IMR-90 (cell line): ENCODE measurements around the gene CACNA2D3. TPM values are rescaled to one million over a fixed set of nuclear protein-coding genes. Genes with fewer than 3 reads are reported as not detected.

Experiments
- ATAC-seq: fragments of 200-7000 bp; cut with Tn5 transposase; 2 replicates; pipeline ENCODE4 v1.9.1; 2020; ENCODE audit warnings: low read depth, mild to moderate bottlenecking, moderate library complexity
- BruUV-seq: library from RNA; stranded (reverse); fragments of 400-500 nt; replicated peaks from 2 replicates; lab custom pipeline; 2021; lab: Mats Ljungman, UMichigan
- CTCF ChIA-PET: fragments of 300-600 bp; formaldehyde crosslinking; extraction: SDS; loops from one replicate; lab custom pipeline; 2021; ENCODE audit warnings: antibody characterized with exemption; lab: Yijun Ruan, JAX
- POLR2A ChIA-PET: fragments of 300-600 bp; sonication (Branson Sonifier 250); formaldehyde crosslinking; loops from one replicate; lab custom pipeline; 2022; ENCODE audit warnings: antibody characterized with exemption; ENCODE audit not compliant: unreplicated experiment; lab: Charles Lee
- DNase-seq: peaks from one replicate; pipeline ENCODE4 v3.0.0; 2013
- H2AFZ ChIP-seq: replicated peaks from 2 replicates; pipeline ENCODE3; 2013; ENCODE audit warnings: low read length, mild to moderate bottlenecking; ENCODE audit not compliant: poor library complexity
- H2AK5ac ChIP-seq: 2 replicates; pipeline ENCODE4 v1.6.1; 2013; ENCODE audit warnings: low read depth, low read length, inconsistent platforms
- H2AK9ac ChIP-seq: replicated peaks from 2 replicates; pipeline ENCODE3; 2013; ENCODE audit warnings: mild to moderate bottlenecking, low read depth, low read length, moderate library complexity; ENCODE audit not compliant: poor library complexity
- H2BK120ac ChIP-seq: 2 replicates; pipeline ENCODE4 v1.6.1; 2013; ENCODE audit warnings: low read depth, low read length, inconsistent platforms
- H2BK15ac ChIP-seq: 3 replicates; pipeline ENCODE4 v1.6.1; 2013; ENCODE audit warnings: low read depth, low read length, inconsistent platforms
- H2BK20ac ChIP-seq: 2 replicates; pipeline ENCODE4 v1.6.1; 2013; ENCODE audit warnings: low read depth, mild to moderate bottlenecking, inconsistent platforms, low read length, moderate library complexity
- H2BK5ac ChIP-seq: 2 replicates; pipeline ENCODE4 v1.6.1; 2013; ENCODE audit warnings: mild to moderate bottlenecking, low read depth, low read length, inconsistent platforms; ENCODE audit not compliant: poor library complexity, severe bottlenecking
- H3K14ac ChIP-seq: replicated peaks from 2 replicates; pipeline ENCODE4 v1.6.1; 2013; ENCODE audit warnings: low read depth, low read length, inconsistent platforms
- H3K18ac ChIP-seq: 2 replicates; pipeline ENCODE4 v1.6.1; 2013; ENCODE audit warnings: low read depth, low read length, control low read depth
- H3K23ac ChIP-seq: 2 replicates; pipeline ENCODE4 v1.6.1; 2013; ENCODE audit warnings: low read depth, low read length, inconsistent platforms
- H3K27ac ChIP-seq: 2 replicates; pipeline ENCODE4 v1.5.1; 2013; ENCODE audit warnings: mild to moderate bottlenecking, control low read depth, low read length; ENCODE audit not compliant: insufficient read depth
- H3K27me3 ChIP-seq: 2 replicates; pipeline ENCODE4 v1.6.1; 2013; ENCODE audit warnings: low read length; ENCODE audit not compliant: control insufficient read depth, insufficient read depth
- H3K36me3 ChIP-seq: 2 replicates; pipeline ENCODE4 v1.6.1; 2013; ENCODE audit warnings: low read length, mixed read lengths; ENCODE audit not compliant: control insufficient read depth, insufficient read depth
- H3K4ac ChIP-seq: 2 replicates; pipeline ENCODE4 v1.6.1; 2013; ENCODE audit warnings: low read depth, low read length, inconsistent platforms
- H3K4me1 ChIP-seq: 2 replicates; pipeline ENCODE4 v1.6.1; 2013; ENCODE audit warnings: low read length, mixed read lengths; ENCODE audit not compliant: control insufficient read depth, insufficient read depth
- H3K4me2 ChIP-seq: 2 replicates; pipeline ENCODE4 v1.6.1; 2013; ENCODE audit warnings: low read depth, mild to moderate bottlenecking, control low read depth, low read length, moderate library complexity
- H3K4me3 ChIP-seq: 2 replicates; pipeline ENCODE4 v1.5.1; 2013; ENCODE audit warnings: low read depth, mild to moderate bottlenecking, control low read depth, low read length, moderate library complexity; ENCODE audit not compliant: insufficient read depth
- H3K56ac ChIP-seq: 2 replicates; pipeline ENCODE4 v1.6.1; 2013; ENCODE audit warnings: low read length, inconsistent platforms; ENCODE audit not compliant: insufficient read depth; ENCODE audit errors: extremely low read depth
- H3K79me1 ChIP-seq, 2 experiments: 2 replicates each; pipeline ENCODE4 v1.6.1; 2013; ENCODE audit warnings: low read length in 2 of 2, inconsistent platforms in 1 of 2, low read depth in 1 of 2
- H3K9ac ChIP-seq: 2 replicates; pipeline ENCODE4 v1.6.1; 2013; ENCODE audit warnings: low read depth, low read length, control low read depth
- H3K9me1 ChIP-seq: 2 replicates; pipeline ENCODE4 v1.6.1; 2013; ENCODE audit warnings: low read length, inconsistent platforms; ENCODE audit not compliant: insufficient read depth
- H3K9me3 ChIP-seq: 2 replicates; pipeline ENCODE4 v1.6.1; 2013; ENCODE audit warnings: low read length; ENCODE audit not compliant: control insufficient read depth, insufficient read depth
- H4K20me1 ChIP-seq: 2 replicates; pipeline ENCODE4 v1.6.1; 2013; ENCODE audit warnings: low read length, inconsistent platforms; ENCODE audit not compliant: insufficient read depth
- H4K5ac ChIP-seq: 2 replicates; pipeline ENCODE4 v1.6.1; 2013; ENCODE audit warnings: mild to moderate bottlenecking, low read depth, low read length, control low read depth
- H4K8ac ChIP-seq, 2 experiments: 2 replicates each; pipeline ENCODE4 v1.6.1; 2013; ENCODE audit warnings: low read depth in 2 of 2, low read length in 2 of 2, control low read depth in 1 of 2, inconsistent platforms in 1 of 2
- H4K91ac ChIP-seq: 2 replicates; pipeline ENCODE4 v1.6.1; 2013; ENCODE audit warnings: low read depth, low read length, inconsistent platforms; ENCODE audit not compliant: insufficient read depth
- MAZ ChIP-seq: IDR thresholded peaks from 2 replicates; pipeline ENCODE4 v1.6.1; 2012; ENCODE audit warnings: low read depth, mild to moderate bottlenecking, low read length, improper control_type of control experiment, moderate library complexity, borderline replicate concordance
- RAD21 ChIP-seq: IDR thresholded peaks from 2 replicates; pipeline ENCODE4 v1.6.1; 2012; ENCODE audit warnings: low read length, improper control_type of control experiment
- WGBS, 2 experiments: methylation state at CpG; one replicate each; pipeline versions ENCODE4 v1.1.5 to v1.1.7; 2013; ENCODE audit warnings: missing lambda C conversion rate in 2 of 2; ENCODE audit not compliant: insufficient read length in 1 of 2; ENCODE audit errors: extremely low coverage in 2 of 2; 5-methylcytosine and 5-hydroxymethylcytosine counted together
- dilution Hi-C: fragments of 300-500 bp; cut with HindIII; formaldehyde crosslinking; loops from one replicate; pipeline ENCODE4 v1.14.3; 2018; ENCODE audit warnings: low sequenced_read_pairs; ENCODE audit not compliant: unreplicated experiment
- in situ Hi-C: fragments of 300-500 bp; cut with MboI; formaldehyde crosslinking; loops from 3 replicates; pipeline ENCODE4 v1.14.3; 2019; ENCODE audit warnings: low sequenced_read_pairs, inconsistent platforms, mixed read lengths
- intact Hi-C: fragments of 100-400 bp; cut with micrococcal nuclease; formaldehyde crosslinking; loops from 2 replicates; pipeline ENCODE4 v1.10.0; 2022
- polyA plus RNA-seq, 3 experiments: library from polyadenylated mRNA; depleted of rRNA; stranded (reverse); fragments of >200 nt; gene quantifications; 2 replicates each; pipeline ENCODE4 v1.2.3, GENCODE V29; 2012; ENCODE audit warnings: low replicate concordance in 1 of 3
- total RNA-seq: library from RNA; depleted of rRNA; stranded (reverse); fragments of >200 nt; gene quantifications from 2 replicates; pipeline ENCODE4 v1.2.3, GENCODE V29; 2012

The CACNA2D3 gene
- total and polyA plus RNA-seq, 2 of the 4 experiments (the other 2 are of a cell fraction), result 0.36 to 0.41 TPM

DNA sequence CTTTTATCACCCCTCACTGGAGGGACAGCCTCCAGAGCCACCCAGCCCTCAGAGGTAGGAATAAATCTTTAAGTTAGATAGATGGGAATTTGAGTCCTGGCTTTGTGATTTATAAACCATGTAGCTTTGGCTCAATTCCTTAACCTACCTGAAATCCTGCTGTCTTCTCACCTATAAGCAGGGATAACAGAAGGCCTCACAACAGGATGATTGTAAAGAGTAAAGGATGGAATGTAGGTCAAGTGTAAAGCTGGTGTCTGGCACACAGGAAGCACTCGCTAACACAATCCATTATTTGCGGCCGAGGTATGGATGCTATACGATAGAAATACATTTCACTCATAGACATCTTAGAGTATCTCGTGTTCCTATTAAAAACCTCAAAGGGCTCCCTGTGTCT lies 968.4 kb downstream of the CACNA2D3 start:
- H3K23ac ChIP-seq, result no peak overlapping the region
- H2AFZ ChIP-seq, result no peak overlapping the region
- ChIA-PET CTCF (no interaction called here), POLR2A (no interaction called here)
- no peak overlapping the region for H3K4me3 ChIP-seq
- DNase-seq (no peak), ATAC-seq (no peak)
- no peak overlapping the region for H3K9ac ChIP-seq
- no peaks in the 10 kb centered on the region for H3K36me3 ChIP-seq
- H2BK5ac ChIP-seq, result no peak overlapping the region
- H3K14ac ChIP-seq, result no peak overlapping the region
- no peak overlapping the region; the same call in 1 of the 2 replicates for H4K91ac ChIP-seq
- H2BK120ac ChIP-seq, result peak overlapping the region; percentile 39; the same call in 1 of the 2 replicates
- H2BK20ac ChIP-seq, result no peak overlapping the region
- no peak overlapping the region for H4K5ac ChIP-seq
- H3K4ac ChIP-seq, result no peak overlapping the region
- H2AK5ac ChIP-seq, result peak overlapping the region; percentile 84
- H3K79me1 ChIP-seq, result no peaks in the 10 kb centered on the region
- TF ChIP-seq MAZ (no peak), RAD21 (no peak)
- H4K8ac ChIP-seq, result no peak overlapping the region
- WGBS, 2 experiments, result 88% methylated on average over 4 of the region's 5 CpGs; no CpG with 5 or more reads in 1 of the 2 experiments
- dilution Hi-C loops, result no loop called here
- H4K20me1 ChIP-seq, result no peaks in the 10 kb centered on the region
- no peak overlapping the region for H2AK9ac ChIP-seq
- no peaks in the 10 kb centered on the region for H3K9me3 ChIP-seq
- H3K56ac ChIP-seq, result no peak overlapping the region
- no TSS peak for BruUV-seq
- no peak overlapping the region for H3K27ac ChIP-seq
- H3K4me2 ChIP-seq, result no peak overlapping the region
- peaks cover 4% of the 10 kb centered on the region; the same call in 1 of the 2 replicates for H3K27me3 ChIP-seq
- H3K4me1 ChIP-seq, result peaks cover 11% of the 10 kb centered on the region
- in situ Hi-C loops, result no loop called here
- H2BK15ac ChIP-seq, result 0 out of 3 replicates have a peak overlapping the region, but pooled peaks have one; percentile 12
- H3K18ac ChIP-seq, result no peak overlapping the region
- intact Hi-C loops, result no loop called here
- peaks cover 11% of the 10 kb centered on the region; the same call in 1 of the 2 replicates for H3K9me1 ChIP-seq
